Type B pancreatic cell (in vitro differentiated cells): Measurements from ENCODE around the gene LRRC14B. TPM values are rescaled to one million over a fixed set of nuclear protein-coding genes. Genes with fewer than 3 reads are reported as not detected.
"Not testable (repeated sequence)": the region's sequence is repeated elsewhere in the genome, so short reads cannot be mapped to it uniquely, and the experiment has no call there.

Experiments used
- DNase-seq: peaks from one replicate; pipeline ENCODE4 v3.0.0; 2021; ENCODE audit warnings: mixed read lengths; ENCODE audit not compliant: unreplicated experiment; ENCODE audit errors: extremely low spot score
- H3K27ac Mint-ChIP-seq: 2 replicates; pipeline ENCODE4 v1.8.0; 2021; ENCODE audit warnings: mild to moderate bottlenecking, mixed read lengths
- H3K27me3 Mint-ChIP-seq: 2 replicates; pipeline ENCODE4 v1.8.0; 2021; ENCODE audit warnings: mixed read lengths
- H3K36me3 Mint-ChIP-seq: 2 replicates; pipeline ENCODE4 v1.8.0; 2021; ENCODE audit warnings: mixed read lengths
- H3K4me1 Mint-ChIP-seq: one replicate; pipeline ENCODE4 v1.8.0; 2021; ENCODE audit warnings: mixed read lengths; ENCODE audit not compliant: unreplicated experiment
- H3K4me3 Mint-ChIP-seq: 2 replicates; pipeline ENCODE4 v1.8.0; 2021; ENCODE audit warnings: mild to moderate bottlenecking, mixed read lengths
- H3K9me3 Mint-ChIP-seq: 2 replicates; pipeline ENCODE4 v1.8.0; 2021; ENCODE audit warnings: mixed read lengths
- CTCF ChIP-seq: fragments of 200-600 bp; sonication (generic); conservative IDR thresholded peaks from 2 replicates; pipeline ENCODE4 v1.5.0; 2021; ENCODE audit warnings: antibody characterized with exemption, mild to moderate bottlenecking
- total RNA-seq: library from RNA; stranded (reverse); gene quantifications from 2 replicates; pipeline ENCODE4 v1.2.1, GENCODE V29; 2021; ENCODE audit warnings: low replicate concordance

LRRC14B gene
- total RNA-seq, 1 donor from 2014 or later, result not detected

- no peaks in the 10 kb centered on the region for H3K9me3 Mint-ChIP-seq
- no peak for DNase-seq
- no peak overlapping the region for H3K4me3 Mint-ChIP-seq
- H3K27me3 Mint-ChIP-seq, result no peaks in the 10 kb centered on the region
- peak overlapping the region; percentile 19 for H3K27ac Mint-ChIP-seq
- H3K4me1 Mint-ChIP-seq, result peaks cover 4% of the 10 kb centered on the region
- TF ChIP-seq CTCF, result no peak
- peaks cover 10% of the 10 kb centered on the region for H3K36me3 Mint-ChIP-seq
These were observed 27.5 kb upstream of the LRRC14B start for GRCh38 chr5:163841-164240.

- TF ChIP-seq CTCF, result no peak
- H3K4me1 Mint-ChIP-seq, result peaks cover 4% of the 10 kb centered on the region
- H3K27me3 Mint-ChIP-seq, result no peaks in the 10 kb centered on the region
- peak overlapping the region; percentile 19 for H3K27ac Mint-ChIP-seq
- H3K36me3 Mint-ChIP-seq, result peaks cover 10% of the 10 kb centered on the region
- H3K4me3 Mint-ChIP-seq, result no peak overlapping the region
- no peak for DNase-seq
- H3K9me3 Mint-ChIP-seq, result no peaks in the 10 kb centered on the region
These were observed 27.1 kb upstream of the LRRC14B start for GRCh38 chr5:164244-164643.

- H3K27ac Mint-ChIP-seq, result peak overlapping the region; percentile 19
- H3K4me3 Mint-ChIP-seq, H3K4me1 Mint-ChIP-seq, H3K9me3 Mint-ChIP-seq, DNase-seq, H3K27me3 Mint-ChIP-seq: not testable (repeated sequence)
- peaks cover 10% of the 10 kb centered on the region for H3K36me3 Mint-ChIP-seq
These were observed 26.5 kb upstream of the LRRC14B start for GRCh38 chr5:164783-165182.

GRCh38 chr5:166441-167372 is 24.6 kb upstream of the LRRC14B start:
- TF ChIP-seq CTCF, result no peak
- Mint-ChIP-seq H3K9me3 (no peaks in the 10 kb centered on the region), H3K27me3 (no peaks in the 10 kb centered on the region), H3K36me3 (peaks cover 10% of the 10 kb centered on the region), H3K27ac (no peak overlapping the region), H3K4me1 (peaks cover 4% of the 10 kb centered on the region), H3K4me3 (no peak overlapping the region)
- no peak for DNase-seq

- Mint-ChIP-seq H3K36me3 (peaks cover 10% of the 10 kb centered on the region), H3K4me1 (peaks cover 4% of the 10 kb centered on the region), H3K27me3 (no peaks in the 10 kb centered on the region), H3K4me3 (no peak overlapping the region), H3K9me3 (no peaks in the 10 kb centered on the region), H3K27ac (no peak overlapping the region)
- no peak for TF ChIP-seq CTCF
- no peak for DNase-seq
These were observed 23.8 kb upstream of the LRRC14B start for GRCh38 chr5:167511-167910.

- peaks cover 4% of the 10 kb centered on the region for H3K4me1 Mint-ChIP-seq
- H3K27ac Mint-ChIP-seq, result no peak overlapping the region
- DNase-seq, result no peak
- H3K36me3 Mint-ChIP-seq, result peaks cover 10% of the 10 kb centered on the region
- no peak for TF ChIP-seq CTCF
- no peak overlapping the region for H3K4me3 Mint-ChIP-seq
- no peaks in the 10 kb centered on the region for H3K9me3 Mint-ChIP-seq
- H3K27me3 Mint-ChIP-seq, result no peaks in the 10 kb centered on the region
These were observed 23.2 kb upstream of the LRRC14B start for GRCh38 chr5:167982-168660.
